Measurements from ENCODE around the gene THRA. TPM values are rescaled to one million over a fixed set of nuclear protein-coding genes. Genes with fewer than 3 reads are reported as not detected.
A peak's percentile ranks its signal among the peaks of the same experiment; 100 is the strongest.

Gene THRA
- 100 to 1,000 TPM in 1 of 10 donors, 10 to 100 TPM in 9; 59.8 to 102 (median 69.7) TPM for total RNA-seq
- polyA plus RNA-seq: 10 to 100 TPM; 29.8 to 44.2 TPM
- long read RNA-seq, donor 1, full-length matches to known transcripts: 24 of 74 reads
- long read RNA-seq, donor 1, partial matches to known transcripts: 9 of 74 reads
- long read RNA-seq, donor 1, other reads (novel, unspliced or antisense): 41 of 74 reads
- long read RNA-seq, donor 2, full-length matches to known transcripts: 22 of 59 reads
- long read RNA-seq, donor 2, partial matches to known transcripts: 6 of 59 reads
- long read RNA-seq, donor 2, other reads (novel, unspliced or antisense): 31 of 59 reads
- long read RNA-seq, donor 3, full-length matches to known transcripts: 1 of 10 reads
- long read RNA-seq, donor 3, partial matches to known transcripts: 3 of 10 reads
- long read RNA-seq, donor 3, other reads (novel, unspliced or antisense): 6 of 10 reads

- H3K27me3 ChIP-seq: no peaks in the 10 kb centered on the region
- no peaks in the 10 kb centered on the region for H3K9me3 ChIP-seq
- peak within 1 kb of the TSS; percentile 85 to 100 (median 99) for H3K4me3 ChIP-seq
- no peaks in the 10 kb centered on the region for H3K36me3 ChIP-seq
- ATAC-seq (peak; percentile 54 to 92 (median 68)), DNase-seq (peak; percentile 76 to 83)
- peaks cover 26 to 62% (median 56%) of the 10 kb centered on the region in 9 donors for H3K4me1 ChIP-seq
- intact Hi-C loops (cut with DNase I): loop anchor here in 9 of 10 donors (1.0 to 10.0 kb wide), 7 partner anchors 13 to 52 kb away; no protein-coding TSS in a partner anchor
- WGBS, 2 donors: 1% methylated on average over 57 to 80 of the region's 83 CpGs
- TF ChIP-seq, protein P1, sequence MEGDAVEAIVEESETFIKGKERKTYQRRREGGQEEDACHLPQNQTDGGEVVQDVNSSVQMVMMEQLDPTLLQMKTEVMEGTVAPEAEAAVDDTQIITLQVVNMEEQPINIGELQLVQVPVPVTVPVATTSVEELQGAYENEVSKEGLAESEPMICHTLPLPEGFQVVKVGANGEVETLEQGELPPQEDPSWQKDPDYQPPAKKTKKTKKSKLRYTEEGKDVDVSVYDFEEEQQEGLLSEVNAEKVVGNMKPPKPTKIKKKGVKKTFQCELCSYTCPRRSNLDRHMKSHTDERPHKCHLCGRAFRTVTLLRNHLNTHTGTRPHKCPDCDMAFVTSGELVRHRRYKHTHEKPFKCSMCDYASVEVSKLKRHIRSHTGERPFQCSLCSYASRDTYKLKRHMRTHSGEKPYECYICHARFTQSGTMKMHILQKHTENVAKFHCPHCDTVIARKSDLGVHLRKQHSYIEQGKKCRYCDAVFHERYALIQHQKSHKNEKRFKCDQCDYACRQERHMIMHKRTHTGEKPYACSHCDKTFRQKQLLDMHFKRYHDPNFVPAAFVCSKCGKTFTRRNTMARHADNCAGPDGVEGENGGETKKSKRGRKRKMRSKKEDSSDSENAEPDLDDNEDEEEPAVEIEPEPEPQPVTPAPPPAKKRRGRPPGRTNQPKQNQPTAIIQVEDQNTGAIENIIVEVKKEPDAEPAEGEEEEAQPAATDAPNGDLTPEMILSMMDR (IDR thresholded peaks at IDR 0.05): peak in 5 of 9 donors; percentile 4 to 48 (median 20)
- peak within 1 kb of the TSS; percentile 94 to 100 (median 98) for H3K27ac ChIP-seq
Measured at GRCh38 chr17:40062329-40063186, at the start of gene THRA. TSS of gene THRA (plus strand) at chr17:40062965. CDS start at chr17:40074489, 11,524 bp downstream.

DNA sequence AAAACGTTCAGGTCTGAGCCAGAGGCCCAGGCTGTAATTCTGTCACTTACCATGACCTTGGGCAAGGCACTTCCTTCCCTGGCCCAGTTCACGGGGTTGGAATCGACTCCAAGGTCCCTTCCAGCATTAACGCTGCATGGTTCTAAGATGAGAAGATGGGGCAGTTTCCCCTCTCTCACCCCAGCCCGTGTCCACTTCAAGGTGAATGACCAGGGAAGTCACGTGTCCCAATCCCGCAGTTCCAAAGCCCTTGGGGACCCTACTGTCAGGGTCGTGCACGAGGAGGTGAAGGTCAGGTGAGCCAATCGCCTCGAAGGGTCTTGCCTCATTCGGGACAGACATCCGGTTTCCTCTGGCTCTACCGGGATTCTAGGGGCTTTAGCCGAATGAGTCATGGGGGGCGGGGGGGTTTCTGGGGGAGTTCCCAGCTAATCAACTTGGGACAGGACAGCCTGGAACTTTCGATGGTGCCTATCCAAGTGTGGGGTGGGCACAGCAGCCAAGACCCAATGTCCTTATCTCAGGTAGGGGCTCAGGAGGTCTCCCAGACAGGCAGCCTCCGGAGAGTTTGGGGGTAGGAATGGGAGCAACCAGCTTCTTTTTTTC lies 48.3 kb upstream of the THRA start:
- 48 to 58% methylated on average over 18 of the region's 18 CpGs for WGBS, 2 donors
- TF ChIP-seq, protein P1 (IDR thresholded peaks at IDR 0.05): no peak
- intact Hi-C loops (cut with DNase I): loop anchor here in 9 of 10 donors (5.0 to 10.0 kb wide), 7 partner anchors 150 to 280 kb away; partner anchors contain the start of gene CDC6 (in 1 of the 9)
- peaks cover 8 to 57% (median 47%) of the 10 kb centered on the region in 9 donors for H3K4me1 ChIP-seq
- H3K9me3 ChIP-seq: no peaks in the 10 kb centered on the region
- H3K27me3 ChIP-seq: peaks cover 0 to 5% (median 0%) of the 10 kb centered on the region in 7 donors
- H3K36me3 ChIP-seq: peaks cover 0 to 5% (median 3%) of the 10 kb centered on the region in 9 donors
- H3K4me3 ChIP-seq: no peak overlapping the region
- peak overlapping the region in 8 of 10 donors; percentile 2 to 63 (median 47) for H3K27ac ChIP-seq
- no peak for DNase-seq
- ATAC-seq: peak in 4 of 8 donors; percentile 3 to 44 (median 18)

- TF ChIP-seq, protein P1 (IDR thresholded peaks at IDR 0.05): no peak
- WGBS, 2 donors: 64 to 69% methylated on average over 20 of the region's 20 CpGs
- H3K27me3 ChIP-seq: peaks cover 0 to 5% (median 0%) of the 10 kb centered on the region in 7 donors
- no peaks in the 10 kb centered on the region for H3K9me3 ChIP-seq
- intact Hi-C loops (cut with DNase I): loop anchor here in 8 of 10 donors (5.0 to 10.0 kb wide), 6 partner anchors 150 to 280 kb away; partner anchors contain the start of gene CDC6 (in 1 of the 8)
- peak within 1 kb of the TSS in 1 of 10 donors; percentile 7 for H3K4me3 ChIP-seq
- ATAC-seq (peak in 3 of 8 donors; percentile 18 to 40 (median 34)), DNase-seq (no peak)
- peaks cover 0 to 13% (median 8%) of the 10 kb centered on the region in 9 donors for H3K36me3 ChIP-seq
- H3K4me1 ChIP-seq: peaks cover 8 to 59% (median 51%) of the 10 kb centered on the region in 9 donors
- H3K27ac ChIP-seq: peak within 1 kb of the TSS in 8 of 10 donors; percentile 34 to 63 (median 47)
Measured at GRCh38 chr17:40015005-40015997, 47.5 kb upstream of the THRA start, which contains the start of gene CSF3. TSS of gene CSF3 (plus strand) at chr17:40015440. CDS start at chr17:40015475, 35 bp downstream.
